ENCODE measurements around the gene PHF12.

- no peak for TF ChIP-seq REST (IDR thresholded peaks at IDR 0.05; ENCODE audit: low read depth)
- TF ChIP-seq CEBPB (IDR thresholded peaks at IDR 0.05) = no peak
- TF ChIP-seq EP300 (IDR thresholded peaks at IDR 0.05; ENCODE audit: borderline replicate concordance) = no peak
- TF ChIP-seq TAF1 (IDR thresholded peaks at IDR 0.05; ENCODE audit: low read depth) = no peak
- no peak for TF ChIP-seq ZBTB7A (IDR thresholded peaks at IDR 0.05; ENCODE audit: low read depth)
- no peak for TF ChIP-seq YY1 (IDR thresholded peaks at IDR 0.05; ENCODE audit: low read depth)
- no peak for TF ChIP-seq TEAD4 (IDR thresholded peaks at IDR 0.05)
- TF ChIP-seq CREB1 (IDR thresholded peaks at IDR 0.05; ENCODE audit: low read depth) = no peak
- TF ChIP-seq, protein P1, sequence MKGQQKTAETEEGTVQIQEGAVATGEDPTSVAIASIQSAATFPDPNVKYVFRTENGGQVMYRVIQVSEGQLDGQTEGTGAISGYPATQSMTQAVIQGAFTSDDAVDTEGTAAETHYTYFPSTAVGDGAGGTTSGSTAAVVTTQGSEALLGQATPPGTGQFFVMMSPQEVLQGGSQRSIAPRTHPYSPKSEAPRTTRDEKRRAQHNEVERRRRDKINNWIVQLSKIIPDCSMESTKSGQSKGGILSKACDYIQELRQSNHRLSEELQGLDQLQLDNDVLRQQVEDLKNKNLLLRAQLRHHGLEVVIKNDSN (IDR thresholded peaks at IDR 0.05) = no peak
Observed at GRCh38 chr17:28926366-28926765, 25.0 kb downstream of the PHF12 start.
